Measurements from ENCODE around the gene PIGW. TPM values are rescaled to one million over a fixed set of nuclear protein-coding genes. Genes with fewer than 3 reads are reported as not detected.

Gene PIGW
- total and polyA plus RNA-seq, 2 of the 8 experiments (the other 6 are each of a cell fraction or from before 2014, with no cell fraction given), result 12.1 to 28.9 TPM

GRCh38 chr17:36535669-36536081, 888 bp downstream of the PIGW start (continued):
- TF ChIP-seq, protein P1, sequence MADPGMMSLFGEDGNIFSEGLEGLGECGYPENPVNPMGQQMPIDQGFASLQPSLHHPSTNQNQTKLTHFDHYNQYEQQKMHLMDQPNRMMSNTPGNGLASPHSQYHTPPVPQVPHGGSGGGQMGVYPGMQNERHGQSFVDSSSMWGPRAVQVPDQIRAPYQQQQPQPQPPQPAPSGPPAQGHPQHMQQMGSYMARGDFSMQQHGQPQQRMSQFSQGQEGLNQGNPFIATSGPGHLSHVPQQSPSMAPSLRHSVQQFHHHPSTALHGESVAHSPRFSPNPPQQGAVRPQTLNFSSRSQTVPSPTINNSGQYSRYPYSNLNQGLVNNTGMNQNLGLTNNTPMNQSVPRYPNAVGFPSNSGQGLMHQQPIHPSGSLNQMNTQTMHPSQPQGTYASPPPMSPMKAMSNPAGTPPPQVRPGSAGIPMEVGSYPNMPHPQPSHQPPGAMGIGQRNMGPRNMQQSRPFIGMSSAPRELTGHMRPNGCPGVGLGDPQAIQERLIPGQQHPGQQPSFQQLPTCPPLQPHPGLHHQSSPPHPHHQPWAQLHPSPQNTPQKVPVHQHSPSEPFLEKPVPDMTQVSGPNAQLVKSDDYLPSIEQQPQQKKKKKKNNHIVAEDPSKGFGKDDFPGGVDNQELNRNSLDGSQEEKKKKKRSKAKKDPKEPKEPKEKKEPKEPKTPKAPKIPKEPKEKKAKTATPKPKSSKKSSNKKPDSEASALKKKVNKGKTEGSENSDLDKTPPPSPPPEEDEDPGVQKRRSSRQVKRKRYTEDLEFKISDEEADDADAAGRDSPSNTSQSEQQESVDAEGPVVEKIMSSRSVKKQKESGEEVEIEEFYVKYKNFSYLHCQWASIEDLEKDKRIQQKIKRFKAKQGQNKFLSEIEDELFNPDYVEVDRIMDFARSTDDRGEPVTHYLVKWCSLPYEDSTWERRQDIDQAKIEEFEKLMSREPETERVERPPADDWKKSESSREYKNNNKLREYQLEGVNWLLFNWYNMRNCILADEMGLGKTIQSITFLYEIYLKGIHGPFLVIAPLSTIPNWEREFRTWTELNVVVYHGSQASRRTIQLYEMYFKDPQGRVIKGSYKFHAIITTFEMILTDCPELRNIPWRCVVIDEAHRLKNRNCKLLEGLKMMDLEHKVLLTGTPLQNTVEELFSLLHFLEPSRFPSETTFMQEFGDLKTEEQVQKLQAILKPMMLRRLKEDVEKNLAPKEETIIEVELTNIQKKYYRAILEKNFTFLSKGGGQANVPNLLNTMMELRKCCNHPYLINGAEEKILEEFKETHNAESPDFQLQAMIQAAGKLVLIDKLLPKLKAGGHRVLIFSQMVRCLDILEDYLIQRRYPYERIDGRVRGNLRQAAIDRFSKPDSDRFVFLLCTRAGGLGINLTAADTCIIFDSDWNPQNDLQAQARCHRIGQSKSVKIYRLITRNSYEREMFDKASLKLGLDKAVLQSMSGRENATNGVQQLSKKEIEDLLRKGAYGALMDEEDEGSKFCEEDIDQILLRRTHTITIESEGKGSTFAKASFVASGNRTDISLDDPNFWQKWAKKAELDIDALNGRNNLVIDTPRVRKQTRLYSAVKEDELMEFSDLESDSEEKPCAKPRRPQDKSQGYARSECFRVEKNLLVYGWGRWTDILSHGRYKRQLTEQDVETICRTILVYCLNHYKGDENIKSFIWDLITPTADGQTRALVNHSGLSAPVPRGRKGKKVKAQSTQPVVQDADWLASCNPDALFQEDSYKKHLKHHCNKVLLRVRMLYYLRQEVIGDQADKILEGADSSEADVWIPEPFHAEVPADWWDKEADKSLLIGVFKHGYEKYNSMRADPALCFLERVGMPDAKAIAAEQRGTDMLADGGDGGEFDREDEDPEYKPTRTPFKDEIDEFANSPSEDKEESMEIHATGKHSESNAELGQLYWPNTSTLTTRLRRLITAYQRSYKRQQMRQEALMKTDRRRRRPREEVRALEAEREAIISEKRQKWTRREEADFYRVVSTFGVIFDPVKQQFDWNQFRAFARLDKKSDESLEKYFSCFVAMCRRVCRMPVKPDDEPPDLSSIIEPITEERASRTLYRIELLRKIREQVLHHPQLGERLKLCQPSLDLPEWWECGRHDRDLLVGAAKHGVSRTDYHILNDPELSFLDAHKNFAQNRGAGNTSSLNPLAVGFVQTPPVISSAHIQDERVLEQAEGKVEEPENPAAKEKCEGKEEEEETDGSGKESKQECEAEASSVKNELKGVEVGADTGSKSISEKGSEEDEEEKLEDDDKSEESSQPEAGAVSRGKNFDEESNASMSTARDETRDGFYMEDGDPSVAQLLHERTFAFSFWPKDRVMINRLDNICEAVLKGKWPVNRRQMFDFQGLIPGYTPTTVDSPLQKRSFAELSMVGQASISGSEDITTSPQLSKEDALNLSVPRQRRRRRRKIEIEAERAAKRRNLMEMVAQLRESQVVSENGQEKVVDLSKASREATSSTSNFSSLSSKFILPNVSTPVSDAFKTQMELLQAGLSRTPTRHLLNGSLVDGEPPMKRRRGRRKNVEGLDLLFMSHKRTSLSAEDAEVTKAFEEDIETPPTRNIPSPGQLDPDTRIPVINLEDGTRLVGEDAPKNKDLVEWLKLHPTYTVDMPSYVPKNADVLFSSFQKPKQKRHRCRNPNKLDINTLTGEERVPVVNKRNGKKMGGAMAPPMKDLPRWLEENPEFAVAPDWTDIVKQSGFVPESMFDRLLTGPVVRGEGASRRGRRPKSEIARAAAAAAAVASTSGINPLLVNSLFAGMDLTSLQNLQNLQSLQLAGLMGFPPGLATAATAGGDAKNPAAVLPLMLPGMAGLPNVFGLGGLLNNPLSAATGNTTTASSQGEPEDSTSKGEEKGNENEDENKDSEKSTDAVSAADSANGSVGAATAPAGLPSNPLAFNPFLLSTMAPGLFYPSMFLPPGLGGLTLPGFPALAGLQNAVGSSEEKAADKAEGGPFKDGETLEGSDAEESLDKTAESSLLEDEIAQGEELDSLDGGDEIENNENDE (IDR thresholded peaks at IDR 0.05; ENCODE audit: insufficient replicate concordance, low read length), result no peak
- TF ChIP-seq CHD1 (IDR thresholded peaks at IDR 0.05; ENCODE audit: low read depth, low read length) (no peak), RAD21 (IDR thresholded peaks at IDR 0.05 in 1 of 2, conservative IDR thresholded peaks at IDR 0.05 in 1 of 2; ENCODE audit: low read depth in 2 of 2, low read length in 2 of 2) (no peak), CREB1 (IDR thresholded peaks at IDR 0.05) (no peak), TAF1 (IDR thresholded peaks at IDR 0.05; ENCODE audit: low read depth, low read length) (no peak)
- TF ChIP-seq, protein P2, sequence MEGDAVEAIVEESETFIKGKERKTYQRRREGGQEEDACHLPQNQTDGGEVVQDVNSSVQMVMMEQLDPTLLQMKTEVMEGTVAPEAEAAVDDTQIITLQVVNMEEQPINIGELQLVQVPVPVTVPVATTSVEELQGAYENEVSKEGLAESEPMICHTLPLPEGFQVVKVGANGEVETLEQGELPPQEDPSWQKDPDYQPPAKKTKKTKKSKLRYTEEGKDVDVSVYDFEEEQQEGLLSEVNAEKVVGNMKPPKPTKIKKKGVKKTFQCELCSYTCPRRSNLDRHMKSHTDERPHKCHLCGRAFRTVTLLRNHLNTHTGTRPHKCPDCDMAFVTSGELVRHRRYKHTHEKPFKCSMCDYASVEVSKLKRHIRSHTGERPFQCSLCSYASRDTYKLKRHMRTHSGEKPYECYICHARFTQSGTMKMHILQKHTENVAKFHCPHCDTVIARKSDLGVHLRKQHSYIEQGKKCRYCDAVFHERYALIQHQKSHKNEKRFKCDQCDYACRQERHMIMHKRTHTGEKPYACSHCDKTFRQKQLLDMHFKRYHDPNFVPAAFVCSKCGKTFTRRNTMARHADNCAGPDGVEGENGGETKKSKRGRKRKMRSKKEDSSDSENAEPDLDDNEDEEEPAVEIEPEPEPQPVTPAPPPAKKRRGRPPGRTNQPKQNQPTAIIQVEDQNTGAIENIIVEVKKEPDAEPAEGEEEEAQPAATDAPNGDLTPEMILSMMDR (IDR thresholded peaks at IDR 0.05; ENCODE audit: control extremely low read depth in 1 of 3, insufficient read depth in 1 of 3, low read depth in 1 of 3, low read length in 3 of 3), result no peak

Data from H1 (cell line).